ENCODE results near the gene TOMM5. TPM values are rescaled to one million over a fixed set of nuclear protein-coding genes. Genes with fewer than 3 reads are reported as not detected.

The TOMM5 gene
- total RNA-seq, 2 donors from 2014 or later = 59.9 to 112 TPM

Other genes starting within 250 kb of the TOMM5 start
- gene GRHPR, start 169.9 kb downstream of the TOMM5 start, total RNA-seq = 10 to 100 TPM; 71.1 to 94.0 TPM
- gene ZBTB5, start 127.1 kb downstream of the TOMM5 start, total RNA-seq = 1 to 10 TPM; 8.9 to 9.7 TPM
- 10 to 100 TPM; 10.8 to 19.3 TPM for gene POLR1E, start 106.6 kb downstream of the TOMM5 start, total RNA-seq
- 1 to 10 TPM; 2.7 to 2.9 TPM for gene FBXO10, start 16.2 kb downstream of the TOMM5 start, total RNA-seq
- gene FRMPD1, start 58.4 kb upstream of the TOMM5 start, total RNA-seq = under 1 TPM; 0.08 to 0.35 TPM
- 10 to 100 TPM in 1 of 2 donors, 1 to 10 TPM in 1; 8.3 to 11.9 TPM for gene TRMT10B, start 161.2 kb upstream of the TOMM5 start, total RNA-seq
- 10 to 100 TPM; 27.4 to 51.1 TPM for gene EXOSC3, start 192.5 kb upstream of the TOMM5 start, total RNA-seq
- gene DCAF10, start 208.2 kb upstream of the TOMM5 start, total RNA-seq = 10 to 100 TPM; 25.4 to 32.7 TPM